HG03095 (cell line): Measurements from ENCODE around the gene SRRM5.
A peak's percentile ranks its signal among the peaks of the same experiment; 100 is the strongest.
"Not testable (repeated sequence)": the region's sequence is repeated elsewhere in the genome, so short reads cannot be mapped to it uniquely, and the experiment has no call there.

Experiments
- ATAC-seq: cut with Tn5 transposase; IDR thresholded peaks from one replicate; pipeline ENCODE4 v1.9.1; 2021; ENCODE audit warnings: moderate library complexity; ENCODE audit not compliant: unreplicated experiment

Gene SRRM5

GRCh38 chr19:43591904-43592772 lies 19.8 kb upstream of the SRRM5 start:
- no peak for ATAC-seq

DNA sequence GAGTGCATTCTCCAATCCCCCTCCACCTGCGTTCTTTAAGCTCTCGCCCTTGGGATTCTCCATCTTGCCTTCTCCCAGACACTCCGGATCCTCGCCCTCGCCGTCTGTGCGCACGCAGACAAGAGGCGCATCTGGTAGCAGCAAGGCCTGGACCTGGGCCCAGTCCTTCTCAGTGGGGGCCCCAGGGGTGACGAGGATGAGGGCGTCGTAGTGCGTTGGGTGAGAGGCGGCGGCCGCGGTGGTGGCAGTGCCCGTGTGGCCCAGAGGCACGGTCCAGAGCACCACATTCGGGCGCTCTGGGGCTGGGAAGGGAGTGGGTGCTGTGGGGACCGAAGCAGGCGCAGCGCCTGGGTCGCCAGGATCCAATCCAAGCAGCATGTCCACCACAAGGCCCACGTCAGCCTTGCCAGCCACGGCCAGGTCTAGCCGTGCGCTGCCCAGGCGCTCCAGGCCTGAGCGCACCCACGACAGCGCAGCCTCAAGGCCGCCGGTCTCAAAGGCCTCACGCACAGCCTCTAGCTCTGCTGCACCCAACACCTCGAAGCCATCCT lies 19.0 kb upstream of the SRRM5 start:
- ATAC-seq: no peak

DNA sequence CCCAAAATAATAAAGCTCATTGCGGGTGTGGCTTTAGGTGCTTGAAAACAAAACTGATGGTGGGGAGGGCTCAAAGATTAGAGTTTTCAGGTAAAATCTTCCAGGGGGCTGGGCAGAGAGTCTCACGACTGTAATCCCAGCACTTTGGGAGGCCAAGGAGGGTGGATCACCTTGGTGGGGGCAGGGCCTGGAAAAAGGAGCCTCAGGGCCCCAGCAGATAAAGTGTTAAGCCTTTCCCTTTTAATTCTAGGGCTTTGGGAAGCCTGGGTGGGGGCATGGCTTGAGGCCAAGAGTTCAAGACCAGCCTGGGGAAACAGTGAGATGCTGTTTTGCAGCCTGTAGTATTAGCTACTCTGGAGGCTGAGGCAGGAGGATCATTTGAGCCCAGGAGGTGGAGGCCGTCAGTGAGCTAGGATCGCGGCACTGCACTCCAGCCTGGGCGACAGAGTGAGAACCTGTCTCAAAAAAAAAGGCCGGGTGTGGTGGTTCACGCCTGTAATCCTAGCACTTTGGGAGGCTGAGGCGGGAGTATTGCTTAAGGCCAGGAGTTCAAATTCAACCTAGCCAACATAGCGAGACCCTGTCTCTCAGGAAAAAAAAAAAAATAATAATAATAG lies 17.7 kb upstream of the SRRM5 start:
- ATAC-seq: no peak

DNA sequence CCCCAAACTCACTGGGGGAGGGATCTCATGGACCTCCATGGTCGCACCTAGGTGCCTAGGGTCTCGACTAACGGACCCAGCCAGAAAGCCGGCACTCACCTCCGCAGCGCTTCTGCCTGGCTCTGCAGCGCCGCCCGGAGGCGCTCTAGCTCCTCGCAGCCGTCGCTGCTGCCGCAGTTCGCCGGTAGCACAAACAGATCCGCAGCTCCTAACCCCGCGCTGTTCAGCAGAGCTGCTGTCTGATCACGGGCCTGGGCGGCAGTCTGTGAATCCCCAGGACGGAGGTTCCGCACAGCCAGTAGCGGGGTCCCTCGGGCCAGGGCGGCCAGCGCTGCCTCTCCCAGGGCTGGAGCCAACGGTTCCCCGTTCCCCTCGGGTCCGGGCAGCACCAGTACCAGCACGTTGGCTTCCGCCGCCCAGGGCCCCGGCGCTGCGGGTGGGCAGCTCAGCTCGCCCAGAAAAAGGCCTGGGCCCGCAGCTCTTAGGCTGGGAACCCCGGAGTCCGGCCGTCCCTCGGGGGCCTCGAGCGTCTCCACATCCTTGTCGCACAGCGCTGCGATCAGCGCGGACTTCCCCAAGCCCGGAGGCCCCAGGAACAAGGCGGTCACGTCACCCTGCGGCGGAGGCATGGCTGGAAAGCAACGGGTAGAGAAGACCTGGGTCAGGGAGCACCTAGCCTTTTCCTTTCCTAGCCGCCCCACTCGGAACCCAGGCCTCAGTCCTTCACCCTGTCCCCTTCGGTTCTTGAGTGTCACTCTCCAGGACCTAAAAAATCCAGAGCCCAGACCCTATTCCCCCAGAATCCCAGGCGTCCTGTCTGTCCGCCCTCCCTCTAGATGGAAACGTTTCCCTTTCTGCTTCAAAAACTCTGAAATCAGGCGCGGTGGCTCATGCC lies 16.9 kb upstream of the SRRM5 start:
- ATAC-seq: no peak

DNA sequence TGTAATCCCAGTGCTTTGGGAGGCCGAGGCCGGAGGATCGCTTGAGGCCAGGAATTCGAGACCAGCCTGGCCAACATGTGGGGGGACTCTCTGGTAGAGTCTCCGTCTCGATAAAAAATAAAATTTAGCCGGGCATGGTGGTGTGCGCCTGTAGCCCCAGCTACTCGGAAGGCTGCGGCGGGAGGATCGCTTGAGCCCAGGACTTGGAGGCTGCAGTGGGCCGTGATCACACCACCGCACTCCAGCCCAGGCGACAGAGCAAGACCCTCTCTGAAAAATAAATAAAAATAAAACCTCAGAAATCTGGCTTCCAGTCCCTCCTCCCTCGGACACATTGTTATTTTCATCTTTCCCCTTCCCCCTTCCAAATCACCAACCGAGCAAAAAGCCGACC lies 16.3 kb upstream of the SRRM5 start:
- ATAC-seq: no peak

- ATAC-seq: peak; percentile 68
Measured at GRCh38 chr19:43595999-43596841, 15.7 kb upstream of the SRRM5 start, which contains the start of the genes IRGQ and ZNF576. TSS of gene IRGQ (minus strand) at chr19:43596134. CDS start at chr19:43595338, 796 bp downstream. TSS of gene ZNF576 (plus strand) at chr19:43596595. CDS start at chr19:43597109, 514 bp downstream.

DNA sequence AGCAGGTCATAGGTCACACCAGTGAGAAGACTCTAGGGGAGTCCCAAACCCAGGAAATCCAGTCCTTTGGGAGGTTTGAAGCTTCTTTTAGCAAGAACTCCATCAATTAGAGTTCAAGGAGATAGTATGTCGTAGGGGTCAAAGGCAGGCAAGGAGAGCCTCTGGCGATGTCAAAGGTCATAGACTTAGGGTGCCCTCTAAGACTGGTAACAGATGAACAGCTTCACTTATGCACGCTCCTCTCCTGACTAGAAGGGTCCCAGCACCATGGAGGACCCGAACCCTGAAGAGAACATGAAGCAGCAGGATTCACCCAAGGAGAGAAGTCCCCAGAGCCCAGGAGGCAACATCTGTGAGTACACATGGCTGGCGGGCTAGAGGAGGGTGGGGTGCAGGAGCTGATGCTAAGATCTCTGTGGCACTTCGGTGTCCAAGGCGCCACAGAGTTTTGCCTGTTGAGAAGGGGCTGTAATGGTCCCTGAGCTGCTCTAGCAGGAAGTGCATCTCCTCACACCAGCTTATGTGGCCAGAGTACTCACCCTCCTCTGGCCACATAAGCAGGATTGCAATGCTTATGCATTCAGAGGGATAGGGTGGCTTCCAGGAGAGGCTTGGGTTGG lies 14.9 kb upstream of the SRRM5 start:
- ATAC-seq: no peak

DNA sequence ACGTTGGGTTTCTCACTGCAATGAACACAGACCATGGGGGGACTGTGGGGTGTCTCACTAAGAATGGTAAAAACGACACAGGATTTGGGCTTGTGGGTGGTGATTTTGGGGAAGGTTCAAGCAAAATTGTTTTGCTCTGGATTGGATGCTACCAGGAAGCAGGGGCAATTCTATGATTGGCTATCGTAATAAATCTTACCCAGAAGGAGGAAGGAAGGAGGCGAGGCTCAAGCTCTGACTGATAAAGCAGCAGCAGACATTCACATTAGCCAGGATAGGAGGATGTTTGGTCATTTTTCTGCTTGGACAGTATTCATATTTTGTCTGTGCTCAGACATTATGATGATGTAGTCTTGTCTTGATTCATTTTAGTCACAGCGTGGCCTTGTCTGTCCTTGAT lies 14.0 kb upstream of the SRRM5 start:
- no peak for ATAC-seq

DNA sequence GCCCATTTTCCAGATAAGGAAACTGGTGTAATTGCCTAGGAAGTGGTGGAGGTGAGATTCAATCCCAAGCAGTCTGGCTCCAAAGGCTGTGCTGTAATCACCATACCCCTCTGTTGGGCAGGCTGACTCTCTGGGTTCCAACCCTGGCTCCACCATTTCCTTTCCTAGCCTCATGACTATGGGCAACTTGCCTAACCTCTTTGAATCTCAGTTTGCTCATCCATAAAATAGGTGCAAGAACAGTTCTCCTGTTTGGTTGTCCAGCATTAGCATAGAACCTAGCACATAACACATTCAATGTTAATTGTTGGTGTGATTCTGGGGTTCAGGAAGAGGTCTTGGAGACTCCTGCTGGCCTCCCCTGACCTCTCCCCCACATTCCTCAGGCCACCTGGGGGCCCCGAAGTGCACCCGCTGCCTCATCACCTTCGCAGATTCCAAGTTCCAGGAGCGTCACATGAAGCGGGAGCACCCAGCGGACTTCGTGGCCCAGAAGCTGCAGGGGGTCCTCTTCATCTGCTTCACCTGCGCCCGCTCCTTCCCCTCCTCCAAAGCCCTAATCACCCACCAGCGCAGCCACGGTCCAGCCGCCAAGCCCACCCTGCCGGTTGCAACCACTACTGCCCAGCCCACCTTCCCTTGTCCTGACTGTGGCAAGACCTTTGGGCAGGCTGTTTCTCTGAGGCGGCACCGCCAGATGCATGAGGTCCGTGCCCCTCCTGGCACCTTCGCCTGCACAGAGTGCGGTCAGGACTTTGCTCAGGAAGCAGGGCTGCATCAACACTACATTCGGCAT lies 13.2 kb upstream of the SRRM5 start:
- no peak for ATAC-seq

- no peak for ATAC-seq
Measured at GRCh38 chr19:43599635-43600295, 12.1 kb upstream of the SRRM5 start.

- ATAC-seq: not testable (repeated sequence)
Measured at GRCh38 chr19:43600326-43600725, 11.6 kb upstream of the SRRM5 start.

DNA sequence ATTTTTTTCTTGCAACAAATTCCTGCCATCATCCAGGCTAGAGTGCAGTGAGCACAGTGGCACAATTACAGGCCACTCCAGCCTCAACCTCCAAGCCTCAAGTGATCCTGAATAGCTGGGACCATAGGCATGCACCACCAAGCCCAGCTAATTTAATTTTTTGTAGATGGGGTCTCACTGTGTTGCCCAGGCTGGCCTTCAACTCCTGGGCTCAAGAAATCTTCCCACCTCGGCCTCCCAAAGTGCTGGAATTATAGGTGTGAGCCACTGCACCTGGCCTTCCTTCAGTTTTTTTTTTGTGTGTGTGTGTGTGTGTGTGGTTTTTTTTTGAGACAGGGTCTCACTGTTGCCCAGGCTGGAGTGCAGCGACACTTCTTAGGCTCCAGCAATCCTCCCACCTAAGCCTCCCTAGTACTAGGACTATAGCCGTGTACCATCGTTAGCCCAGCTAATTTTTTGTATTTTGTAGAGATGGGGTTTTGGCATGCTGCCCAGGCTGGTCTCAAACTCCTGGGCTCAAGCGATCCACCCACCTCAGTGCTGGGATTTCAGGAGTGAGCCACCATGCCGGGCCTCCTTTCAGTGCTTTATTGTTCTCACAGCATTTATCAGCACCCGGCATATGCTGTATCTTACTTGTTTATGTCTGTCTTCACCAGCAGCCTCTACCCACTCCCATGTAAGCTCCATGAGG lies 5.9 kb upstream of the SRRM5 start:
- no peak for ATAC-seq

DNA sequence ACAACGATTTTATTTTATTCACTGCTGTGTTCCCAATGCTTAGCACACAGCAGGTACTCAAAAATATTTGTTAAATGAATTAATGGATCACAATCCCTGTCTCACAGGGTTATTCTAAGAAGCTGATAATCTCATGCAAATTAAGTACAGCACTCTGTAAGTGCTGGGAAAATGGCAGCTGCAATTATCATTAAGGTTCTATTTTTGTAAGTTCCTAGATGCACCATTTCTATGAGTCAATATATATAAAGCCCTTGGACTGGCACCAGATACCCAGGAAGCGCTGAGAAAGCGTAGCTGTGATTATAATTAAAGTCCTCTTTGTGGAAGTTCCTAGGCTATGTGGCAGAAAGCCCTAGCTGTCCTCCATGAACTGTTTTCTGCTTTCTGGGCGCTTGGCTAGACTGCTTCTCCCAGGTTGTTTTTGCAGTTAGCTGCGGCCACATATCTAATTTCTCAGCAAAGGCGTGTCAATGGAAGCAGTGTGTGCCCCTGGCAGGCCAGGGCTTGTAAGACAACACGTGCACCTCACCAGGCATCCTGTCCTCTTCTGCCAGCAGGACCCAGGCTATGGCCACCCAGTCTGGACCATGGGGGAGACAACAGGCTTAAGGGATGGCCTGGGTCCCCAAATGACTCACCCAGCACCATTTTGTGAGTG lies 5.2 kb upstream of the SRRM5 start:
- no peak for ATAC-seq

GRCh38 chr19:43607238-43608205 lies 4.4 kb upstream of the SRRM5 start:
- no peak for ATAC-seq

- ATAC-seq: no peak
Measured at GRCh38 chr19:43609872-43610271, 2.0 kb upstream of the SRRM5 start.

- ATAC-seq: no peak
Measured at GRCh38 chr19:43610493-43610892, 1.4 kb upstream of the SRRM5 start.
